Nephron (organoid): ENCODE results near the gene RFX3.

ENCODE experiments used
- H3K27ac Mint-ChIP-seq, 3 experiments: 2 replicates each; pipeline ENCODE4 v1.8.0; 2020; ENCODE audit warnings: mixed read lengths in 3 of 3, mild to moderate bottlenecking in 2 of 3, moderate library complexity in 1 of 3
- H3K27me3 Mint-ChIP-seq: 2 replicates; pipeline ENCODE4 v1.8.0; 2021; ENCODE audit warnings: low read depth, mild to moderate bottlenecking, moderate library complexity, mixed read lengths
- H3K36me3 Mint-ChIP-seq: 2 replicates; pipeline ENCODE4 v1.8.0; 2020; ENCODE audit warnings: low read depth, mixed read lengths
- H3K4me1 Mint-ChIP-seq: 2 replicates; pipeline ENCODE4 v1.8.0; 2020; ENCODE audit warnings: mixed read lengths
- H3K4me3 Mint-ChIP-seq, 3 experiments: 2 replicates each; pipeline ENCODE4 v1.8.0; 2020; ENCODE audit warnings: mild to moderate bottlenecking in 3 of 3, mixed read lengths in 3 of 3, moderate library complexity in 2 of 3
- H3K9me3 Mint-ChIP-seq: 2 replicates; pipeline ENCODE4 v1.8.0; 2020; ENCODE audit warnings: mixed read lengths
- CTCF ChIP-seq, 3 experiments: fragments of 200-600 bp; sonication (generic); IDR thresholded peaks; one replicate each; pipeline ENCODE4 v1.5.0; 2021; ENCODE audit warnings: antibody characterized with exemption in 3 of 3; ENCODE audit not compliant: unreplicated experiment in 3 of 3

RFX3 gene

GRCh38 chr9:3299872-3300271 is 225.9 kb downstream of the RFX3 start:
- H3K9me3 Mint-ChIP-seq: no peaks in the 10 kb centered on the region
- H3K4me3 Mint-ChIP-seq: no peak overlapping the region
- no peak overlapping the region for H3K27ac Mint-ChIP-seq
- TF ChIP-seq CTCF (IDR thresholded peaks at IDR 0.05; ENCODE audit: unreplicated experiment in 3 of 3): no peak
- H3K27me3 Mint-ChIP-seq: no peaks in the 10 kb centered on the region
- peaks cover under 1% of the 10 kb centered on the region for H3K36me3 Mint-ChIP-seq
- H3K4me1 Mint-ChIP-seq: no peaks in the 10 kb centered on the region

- H3K27ac Mint-ChIP-seq: no peak overlapping the region
Measured at GRCh38 chr9:3296536-3296935, 229.3 kb downstream of the RFX3 start.

GRCh38 chr9:3292311-3292710 is 233.5 kb downstream of the RFX3 start:
- no peaks in the 10 kb centered on the region for H3K9me3 Mint-ChIP-seq
- TF ChIP-seq CTCF (IDR thresholded peaks at IDR 0.05; ENCODE audit: unreplicated experiment in 3 of 3): no peak
- H3K4me3 Mint-ChIP-seq: no peak overlapping the region
- peaks cover 45% of the 10 kb centered on the region for H3K36me3 Mint-ChIP-seq
- H3K27ac Mint-ChIP-seq: no peak overlapping the region
- H3K4me1 Mint-ChIP-seq: no peaks in the 10 kb centered on the region
- no peaks in the 10 kb centered on the region for H3K27me3 Mint-ChIP-seq

More at GRCh38 chr9:3296536-3296935, 229.3 kb downstream of the RFX3 start:
- Mint-ChIP-seq H3K4me1 (no peaks in the 10 kb centered on the region), H3K36me3 (peaks cover 17% of the 10 kb centered on the region), H3K27me3 (no peaks in the 10 kb centered on the region), H3K4me3 (no peak overlapping the region), H3K9me3 (no peaks in the 10 kb centered on the region)
- TF ChIP-seq CTCF (IDR thresholded peaks at IDR 0.05; ENCODE audit: unreplicated experiment in 3 of 3): no peak

GRCh38 chr9:3290231-3290840 is 235.5 kb downstream of the RFX3 start:
- Mint-ChIP-seq H3K27ac (no peak overlapping the region), H3K27me3 (no peaks in the 10 kb centered on the region), H3K36me3 (peaks cover 52% of the 10 kb centered on the region), H3K9me3 (no peaks in the 10 kb centered on the region), H3K4me3 (no peak overlapping the region), H3K4me1 (peaks cover 5% of the 10 kb centered on the region)
- TF ChIP-seq CTCF (IDR thresholded peaks at IDR 0.05; ENCODE audit: unreplicated experiment in 3 of 3): no peak

GRCh38 chr9:3288686-3289085 is 237.1 kb downstream of the RFX3 start:
- Mint-ChIP-seq H3K27me3 (no peaks in the 10 kb centered on the region), H3K36me3 (peaks cover 52% of the 10 kb centered on the region), H3K9me3 (no peaks in the 10 kb centered on the region), H3K4me3 (no peak overlapping the region), H3K4me1 (peaks cover 5% of the 10 kb centered on the region), H3K27ac (no peak overlapping the region)
- TF ChIP-seq CTCF (IDR thresholded peaks at IDR 0.05; ENCODE audit: unreplicated experiment in 3 of 3): no peak
